ENCODE results near the gene LEKR1. TPM values are rescaled to one million over a fixed set of nuclear protein-coding genes. Genes with fewer than 3 reads are reported as not detected.
"Not testable (repeated sequence)": the region's sequence is repeated elsewhere in the genome, so short reads cannot be mapped to it uniquely, and the experiment has no call there.

LEKR1 gene
- total RNA-seq, 1 donor from 2014 or later: 1.8 TPM

GRCh38 chr3:156899951-156900350 is 73.8 kb downstream of the LEKR1 start:
- no peak for DNase-seq (ENCODE audit: low read depth, low spot score)
- Mint-ChIP-seq H3K36me3 (ENCODE audit: low read depth) (peaks cover 2% of the 10 kb centered on the region), H3K9me3 (peaks cover 7% of the 10 kb centered on the region), H3K27ac (ENCODE audit: unreplicated experiment) (no peak overlapping the region), H3K4me3 (no peak overlapping the region), H3K4me1 (peaks cover 8% of the 10 kb centered on the region), H3K27me3 (ENCODE audit: low read depth) (no peaks in the 10 kb centered on the region)
- no peak for TF ChIP-seq CTCF (conservative IDR thresholded peaks at IDR 0.05)

- no peaks in the 10 kb centered on the region for H3K9me3 Mint-ChIP-seq
- DNase-seq (ENCODE audit: low read depth, low spot score): no peak
- TF ChIP-seq CTCF (conservative IDR thresholded peaks at IDR 0.05): no peak
- no peak overlapping the region for H3K4me3 Mint-ChIP-seq
- no peaks in the 10 kb centered on the region for H3K27me3 Mint-ChIP-seq (ENCODE audit: low read depth)
- H3K4me1 Mint-ChIP-seq: peaks cover 3% of the 10 kb centered on the region
- no peak overlapping the region for H3K27ac Mint-ChIP-seq (ENCODE audit: unreplicated experiment)
- H3K36me3 Mint-ChIP-seq (ENCODE audit: low read depth): no peaks in the 10 kb centered on the region
Measured at GRCh38 chr3:156902916-156903315, 76.8 kb downstream of the LEKR1 start.

- no peaks in the 10 kb centered on the region for H3K9me3 Mint-ChIP-seq
- no peaks in the 10 kb centered on the region for H3K4me1 Mint-ChIP-seq
- no peak overlapping the region for H3K27ac Mint-ChIP-seq (ENCODE audit: unreplicated experiment)
- TF ChIP-seq CTCF (conservative IDR thresholded peaks at IDR 0.05): no peak
- no peaks in the 10 kb centered on the region for H3K36me3 Mint-ChIP-seq (ENCODE audit: low read depth)
- no peak for DNase-seq (ENCODE audit: low read depth, low spot score)
- no peak overlapping the region for H3K4me3 Mint-ChIP-seq
- H3K27me3 Mint-ChIP-seq (ENCODE audit: low read depth): no peaks in the 10 kb centered on the region
Measured at GRCh38 chr3:156906275-156906674, 80.1 kb downstream of the LEKR1 start.

GRCh38 chr3:156908398-156908797 is 82.2 kb downstream of the LEKR1 start:
- Mint-ChIP-seq H3K27ac (ENCODE audit: unreplicated experiment) (no peak overlapping the region), H3K9me3 (no peaks in the 10 kb centered on the region), H3K4me3 (no peak overlapping the region)

GRCh38 chr3:156910022-156910421 is 83.9 kb downstream of the LEKR1 start:
- Mint-ChIP-seq H3K4me1 (no peaks in the 10 kb centered on the region), H3K27me3 (ENCODE audit: low read depth) (no peaks in the 10 kb centered on the region), H3K27ac (ENCODE audit: unreplicated experiment) (no peak overlapping the region), H3K9me3 (peaks cover 5% of the 10 kb centered on the region), H3K4me3 (no peak overlapping the region), H3K36me3 (ENCODE audit: low read depth) (no peaks in the 10 kb centered on the region)
- no peak for DNase-seq (ENCODE audit: low read depth, low spot score)
- no peak for TF ChIP-seq CTCF (conservative IDR thresholded peaks at IDR 0.05)

More at GRCh38 chr3:156908398-156908797, 82.2 kb downstream of the LEKR1 start:
- TF ChIP-seq CTCF (conservative IDR thresholded peaks at IDR 0.05): no peak
- H3K4me1 Mint-ChIP-seq: no peaks in the 10 kb centered on the region
- H3K36me3 Mint-ChIP-seq (ENCODE audit: low read depth): no peaks in the 10 kb centered on the region
- no peak for DNase-seq (ENCODE audit: low read depth, low spot score)
- no peaks in the 10 kb centered on the region for H3K27me3 Mint-ChIP-seq (ENCODE audit: low read depth)

GRCh38 chr3:156910831-156911230 is 84.7 kb downstream of the LEKR1 start:
- H3K36me3 Mint-ChIP-seq (ENCODE audit: low read depth); DNase-seq (ENCODE audit: low read depth, low spot score); H3K27ac Mint-ChIP-seq (ENCODE audit: unreplicated experiment); H3K27me3 Mint-ChIP-seq (ENCODE audit: low read depth); H3K4me1 Mint-ChIP-seq; H3K4me3 Mint-ChIP-seq: not testable (repeated sequence)
- H3K9me3 Mint-ChIP-seq: peaks cover 12% of the 10 kb centered on the region

GRCh38 chr3:156914300-156914699 is 88.1 kb downstream of the LEKR1 start:
- H3K36me3 Mint-ChIP-seq (ENCODE audit: low read depth); H3K4me3 Mint-ChIP-seq; H3K4me1 Mint-ChIP-seq; DNase-seq (ENCODE audit: low read depth, low spot score); H3K27ac Mint-ChIP-seq (ENCODE audit: unreplicated experiment); H3K27me3 Mint-ChIP-seq (ENCODE audit: low read depth): not testable (repeated sequence)
- peaks cover 16% of the 10 kb centered on the region for H3K9me3 Mint-ChIP-seq

All from neural crest cell (in vitro differentiated cells).